Sigmoid colon (tissue), 7 donors: ENCODE data around the gene KANK2. TPM values are rescaled to one million over a fixed set of nuclear protein-coding genes. Genes with fewer than 3 reads are reported as not detected.

Experiments
- DNase-seq: peaks from one replicate; pipeline ENCODE4 v3.0.0-alpha.2; 2019
- H3K27ac ChIP-seq, 4 donors: fragments of 200-600 bp; sonication (generic); one replicate each; pipeline ENCODE4 v1.5.1; 2016 to 2019; ENCODE audit warnings: mild to moderate bottlenecking in 1 of 4
- H3K27me3 ChIP-seq, 3 donors: fragments of 200-600 bp; sonication (generic); one replicate each; pipeline ENCODE4 v1.5.1; 2019; ENCODE audit warnings: mild to moderate bottlenecking in 1 of 3
- H3K36me3 ChIP-seq, 4 donors: fragments of 200-600 bp; sonication (generic); one replicate each; pipeline ENCODE4 v1.5.1; 2016 to 2019
- H3K4me1 ChIP-seq, 4 donors: fragments of 200-600 bp; sonication (generic); one replicate each; pipeline ENCODE4 v1.5.1; 2017 to 2019
- H3K4me3 ChIP-seq, 4 donors: fragments of 200-600 bp; sonication (generic); one replicate each; pipeline ENCODE4 v1.5.1; 2017 to 2019; ENCODE audit warnings: mild to moderate bottlenecking in 2 of 4, moderate library complexity in 1 of 4
- H3K9me3 ChIP-seq, 4 donors: fragments of 200-600 bp in 3 of 4; sonication (generic) in 3 of 4; one replicate each; pipeline versions ENCODE4 v1.5.1 to v1.6.1; 2013 to 2019
- CTCF ChIP-seq, 4 experiments: fragments of 450-650 bp in 3 of 4; fragments of 200-600 bp in 1 of 4; IDR thresholded peaks; one replicate each; pipeline ENCODE4 v1.5.1; 2016 to 2019; ENCODE audit warnings: antibody characterized with exemption in 4 of 4, mild to moderate bottlenecking in 3 of 4, moderate library complexity in 2 of 4
- EP300 ChIP-seq, 4 donors: sonication (generic); formaldehyde crosslinking; IDR thresholded peaks; one replicate each; pipeline ENCODE4 v1.6.1; 2017; ENCODE audit warnings: antibody characterized with exemption in 4 of 4
- POLR2A ChIP-seq, 2 donors: fragments of 450-650 bp; IDR thresholded peaks; one replicate each; pipeline ENCODE4 v1.6.1; 2016; ENCODE audit warnings: antibody characterized with exemption in 2 of 2, mild to moderate bottlenecking in 2 of 2, moderate library complexity in 2 of 2
- POLR2AphosphoS5 ChIP-seq, 4 donors: sonication (generic); formaldehyde crosslinking; IDR thresholded peaks; one replicate each; pipeline ENCODE4 v1.6.1; 2017; ENCODE audit warnings: antibody characterized with exemption in 4 of 4
- WGBS, 2 donors: extraction: QIAGEN DNeasy Blood & Tissue Kit; methylation state at CpG; one replicate each; pipeline ENCODE4 v1.1.7; 2013; 5-methylcytosine and 5-hydroxymethylcytosine counted together
- intact Hi-C: fragments of 100-400 bp; cut with DNase I; formaldehyde crosslinking; loops from one replicate; pipeline ENCODE4 v1.15.1; 2023
- polyA plus RNA-seq, 3 donors: library from polyadenylated mRNA; stranded (reverse); fragments of 200-250 nt; gene quantifications; one replicate each; pipeline ENCODE4 v1.2.3, GENCODE V29; 2013
- total RNA-seq, 4 donors: library from RNA; depleted of rRNA; stranded (reverse); fragments of >200 nt; gene quantifications; one replicate each; pipeline ENCODE4 v1.1.0, GENCODE V29; 2016
- donor health status: healthy with polysubstance abuse.
- donor health status: Bipolar disorder and iron deficiency.
- donor health status: healthy.

The KANK2 gene
- total and polyA plus RNA-seq, 7 donors, result 29.8 to 1,314 (median 691) TPM

GRCh38 chr19:11200931-11201330 lies 3.6 kb upstream of the KANK2 start:
- Histone ChIP-seq H3K4me3 (no peak overlapping the region), H3K36me3 (peaks cover 0 to 9% (median 0%) of the 10 kb centered on the region in 4 donors), H3K4me1 (peaks cover 0 to 63% (median 54%) of the 10 kb centered on the region in 4 donors), H3K9me3 (no peaks in the 10 kb centered on the region), H3K27ac (peak overlapping the region; percentile 91 to 98 (median 94)), H3K27me3 (no peaks in the 10 kb centered on the region)
- DNase-seq, result no peak
- no peak for TF ChIP-seq POLR2AphosphoS5 (IDR thresholded peaks at IDR 0.05)
- TF ChIP-seq EP300 (IDR thresholded peaks at IDR 0.05), result no peak
- TF ChIP-seq POLR2A (IDR thresholded peaks at IDR 0.05), result no peak
- no peak for TF ChIP-seq CTCF (IDR thresholded peaks at IDR 0.05)
- intact Hi-C loops, result loop anchor here (10.0 kb wide), 1 partner anchor 256 kb away; no protein-coding TSS in a partner anchor
- 90 to 93% methylated on average over 9 of the region's 9 CpGs for WGBS, 2 donors

- Histone ChIP-seq H3K4me3 (no peak overlapping the region), H3K4me1 (peaks cover 0 to 64% (median 52%) of the 10 kb centered on the region in 4 donors), H3K27me3 (no peaks in the 10 kb centered on the region), H3K27ac (peak overlapping the region; percentile 91 to 98 (median 94)), H3K36me3 (peaks cover 0 to 8% (median 0%) of the 10 kb centered on the region in 4 donors), H3K9me3 (no peaks in the 10 kb centered on the region)
- intact Hi-C loops, result loop anchor here (10.0 kb wide), 1 partner anchor 255 kb away; no protein-coding TSS in a partner anchor
- no peak for TF ChIP-seq EP300 (IDR thresholded peaks at IDR 0.05)
- TF ChIP-seq POLR2AphosphoS5 (IDR thresholded peaks at IDR 0.05), result no peak
- no peak for TF ChIP-seq CTCF (IDR thresholded peaks at IDR 0.05)
- TF ChIP-seq POLR2A (IDR thresholded peaks at IDR 0.05), result no peak
- DNase-seq, result no peak
- WGBS, 2 donors, result 90 to 91% methylated on average over 15 of the region's 15 CpGs
Observed at GRCh38 chr19:11200015-11200574, 2.8 kb upstream of the KANK2 start.

GRCh38 chr19:11199517-11199916 lies 2.2 kb upstream of the KANK2 start:
- Histone ChIP-seq H3K9me3 (no peaks in the 10 kb centered on the region), H3K27ac (peak overlapping the region; percentile 91 to 98 (median 94)), H3K36me3 (peaks cover 0 to 8% (median 0%) of the 10 kb centered on the region in 4 donors), H3K27me3 (no peaks in the 10 kb centered on the region), H3K4me3 (no peak overlapping the region), H3K4me1 (peaks cover 0 to 64% (median 51%) of the 10 kb centered on the region in 4 donors)
- no peak for TF ChIP-seq POLR2A (IDR thresholded peaks at IDR 0.05)
- TF ChIP-seq EP300 (IDR thresholded peaks at IDR 0.05), result no peak
- no peak for TF ChIP-seq POLR2AphosphoS5 (IDR thresholded peaks at IDR 0.05)
- no peak for TF ChIP-seq CTCF (IDR thresholded peaks at IDR 0.05)
- WGBS, 2 donors, result 69 to 92% methylated on average over 5 of the region's 5 CpGs
- intact Hi-C loops, result no loop called here
- DNase-seq, result no peak

- TF ChIP-seq POLR2AphosphoS5 (IDR thresholded peaks at IDR 0.05), result peak in 1 of 4 donors; percentile 24
- no peak for TF ChIP-seq CTCF (IDR thresholded peaks at IDR 0.05)
- TF ChIP-seq POLR2A (IDR thresholded peaks at IDR 0.05), result no peak
- no peak for TF ChIP-seq EP300 (IDR thresholded peaks at IDR 0.05)
- peak overlapping the region; percentile 91 to 98 (median 94) for H3K27ac ChIP-seq
- H3K9me3 ChIP-seq, result no peaks in the 10 kb centered on the region
- H3K36me3 ChIP-seq, result peaks cover 0 to 14% (median 4%) of the 10 kb centered on the region in 4 donors
- H3K4me1 ChIP-seq, result peaks cover 0 to 64% (median 51%) of the 10 kb centered on the region in 4 donors
- 82 to 83% methylated on average over 7 of the region's 7 CpGs for WGBS, 2 donors
- DNase-seq, result no peak
- intact Hi-C loops, result no loop called here
- H3K27me3 ChIP-seq, result no peaks in the 10 kb centered on the region
- no peak overlapping the region for H3K4me3 ChIP-seq
Observed at GRCh38 chr19:11198769-11199424, 1.6 kb upstream of the KANK2 start.
